Naive thymus-derived CD4-positive, alpha-beta T cell (primary cell): ENCODE data around the gene UPK1B. TPM values are rescaled to one million over a fixed set of nuclear protein-coding genes. Genes with fewer than 3 reads are reported as not detected.
A peak's percentile ranks its signal among the peaks of the same experiment; 100 is the strongest.

Experiments
- ATAC-seq: fragments of 150-1000 bp; cut with Tn5 transposase; 2 replicates; pipeline ENCODE4 v1.10.0; 2021; ENCODE audit warnings: mild to moderate bottlenecking, moderate library complexity
- CTCF ChIA-PET: fragments of 350-600 bp; sonication (Branson Sonifier 250); formaldehyde crosslinking; loops from one replicate; lab custom pipeline; 2021; ENCODE audit warnings: antibody characterized with exemption; lab: Charles Lee
- POLR2A ChIA-PET: fragments of 350-600 bp; sonication (Branson Sonifier 250); formaldehyde crosslinking; loops from one replicate; lab custom pipeline; 2021; ENCODE audit warnings: antibody characterized with exemption, inconsistent platforms; lab: Charles Lee
- DNase-seq, 9 donors: peaks; one replicate each; pipeline versions ENCODE4 v3.0.0 to v3.0.0-alpha.2; 2020 to 2022; ENCODE audit warnings: mixed read lengths in 1 of 9
- H3K27ac ChIP-seq: one replicate; pipeline ENCODE4 v1.7.0; 2013; ENCODE audit warnings: mild to moderate bottlenecking, low read depth, low read length, moderate library complexity
- H3K27me3 ChIP-seq, 2 donors: one replicate each; pipeline ENCODE4 v1.7.0; 2013; ENCODE audit warnings: low read length in 2 of 2, mild to moderate bottlenecking in 2 of 2, moderate library complexity in 2 of 2; ENCODE audit not compliant: control insufficient read depth in 2 of 2, insufficient read depth in 2 of 2
- H3K36me3 ChIP-seq, 3 experiments: 1 replicate in 2 of 3; 2 replicates in 1 of 3; pipeline ENCODE4 v1.7.0; 2013; ENCODE audit warnings: low read length in 3 of 3, mild to moderate bottlenecking in 3 of 3, moderate library complexity in 1 of 3; ENCODE audit not compliant: insufficient read depth in 3 of 3, control insufficient read depth in 2 of 3
- H3K4me1 ChIP-seq, 2 donors: one replicate each; pipeline ENCODE4 v1.7.0; 2013; ENCODE audit warnings: low read length in 2 of 2, mild to moderate bottlenecking in 2 of 2, moderate library complexity in 1 of 2; ENCODE audit not compliant: control insufficient read depth in 2 of 2, insufficient read depth in 2 of 2
- H3K4me3 ChIP-seq: 2 replicates; pipeline ENCODE4 v1.7.0; 2013; ENCODE audit warnings: mild to moderate bottlenecking, low read length
- H3K9me3 ChIP-seq, 3 experiments: 1 replicate in 2 of 3; 2 replicates in 1 of 3; pipeline ENCODE4 v1.7.0; 2013; ENCODE audit warnings: low read length in 3 of 3; ENCODE audit not compliant: control insufficient read depth in 2 of 3
- H3K27ac Mint-ChIP-seq, 9 donors: one replicate each; pipeline ENCODE4 v1.8.0; 2020 to 2022; ENCODE audit warnings: mixed read lengths in 9 of 9, mild to moderate bottlenecking in 8 of 9, moderate library complexity in 5 of 9, inconsistent platforms in 2 of 9
- H3K27me3 Mint-ChIP-seq, 5 donors: one replicate each; pipeline ENCODE4 v1.8.0; 2021 to 2022; ENCODE audit warnings: mixed read lengths in 5 of 5, mild to moderate bottlenecking in 1 of 5
- H3K36me3 Mint-ChIP-seq, 5 donors: one replicate each; pipeline ENCODE4 v1.8.0; 2020 to 2022; ENCODE audit warnings: mixed read lengths in 5 of 5, mild to moderate bottlenecking in 3 of 5, inconsistent platforms in 1 of 5
- H3K4me1 Mint-ChIP-seq, 7 donors: one replicate each; pipeline ENCODE4 v1.8.0; 2020 to 2022; ENCODE audit warnings: mixed read lengths in 7 of 7, mild to moderate bottlenecking in 3 of 7, inconsistent platforms in 1 of 7
- H3K4me3 Mint-ChIP-seq, 10 donors: one replicate each; pipeline ENCODE4 v1.8.0; 2020 to 2022; ENCODE audit warnings: mild to moderate bottlenecking in 10 of 10, mixed read lengths in 10 of 10, moderate library complexity in 6 of 10, inconsistent platforms in 2 of 10
- H3K9me3 Mint-ChIP-seq, 11 donors: one replicate each; pipeline ENCODE4 v1.8.0; 2020 to 2022; ENCODE audit warnings: mixed read lengths in 11 of 11, mild to moderate bottlenecking in 4 of 11, inconsistent platforms in 1 of 11, moderate library complexity in 1 of 11
- intact Hi-C, 2 donors: fragments of 100-400 bp; cut with micrococcal nuclease; formaldehyde crosslinking; loops; one replicate each; pipeline ENCODE4 v1.15.1; 2023
- polyA plus RNA-seq, 2 donors: library from polyadenylated mRNA; unstranded; fragments of 300-500 nt; fragmentation: Illumina TruSeq; gene quantifications; one replicate each; pipeline ENCODE4 v1.2.3, GENCODE V29; 2021
- total RNA-seq, 6 experiments: library from RNA in 5 of 6; stranded (reverse) in 5 of 6; gene quantifications; 1 replicate in 5 of 6; 2 replicates in 1 of 6; pipeline ENCODE4 v1.2.3 and lab custom pipeline; 2021 to 2026

The UPK1B gene
- total and polyA plus RNA-seq, 7 experiments from 2014 or later: 0.11 to 1.3 TPM; not detected in 5

- Histone ChIP-seq H3K27ac (no peak overlapping the region), H3K36me3 (no peaks in the 10 kb centered on the region), H3K4me3 (no peak overlapping the region), H3K27me3 (no peaks in the 10 kb centered on the region), H3K4me1 (no peaks in the 10 kb centered on the region), H3K9me3 (peaks cover 0 to 5% (median 0%) of the 10 kb centered on the region in 3 experiments)
- ChIA-PET CTCF (interaction anchor here (1.5 kb wide), 1 partner anchor 92 kb away, joined by 10 read pairs; the partner anchor contains the start of gene B4GALT4), POLR2A (no interaction called here)
- H3K27ac Mint-ChIP-seq: no peak overlapping the region
- peaks cover 0 to 2% (median 0%) of the 10 kb centered on the region in 5 donors for H3K27me3 Mint-ChIP-seq
- DNase-seq: no peak
- ATAC-seq: no peak
- H3K9me3 Mint-ChIP-seq: peaks cover 0 to 10% (median 3%) of the 10 kb centered on the region in 11 donors
- H3K4me1 Mint-ChIP-seq: peaks cover 0 to 8% (median 5%) of the 10 kb centered on the region in 7 donors
- H3K36me3 Mint-ChIP-seq: peaks cover 0 to 4% (median 4%) of the 10 kb centered on the region in 5 donors
- H3K4me3 Mint-ChIP-seq: no peak overlapping the region
- intact Hi-C loops: no loop called here
Measured at GRCh38 chr3:119148493-119149180, 24.8 kb upstream of the UPK1B start.

GRCh38 chr3:119149484-119149883 is 23.9 kb upstream of the UPK1B start:
- H3K9me3 Mint-ChIP-seq: peaks cover 0 to 18% (median 10%) of the 10 kb centered on the region in 11 donors
- no peaks in the 10 kb centered on the region for H3K4me1 ChIP-seq
- DNase-seq (no peak), ATAC-seq (no peak)
- POLR2A ChIA-PET: no interaction called here
- H3K27me3 Mint-ChIP-seq: peaks cover 0 to 3% (median 0%) of the 10 kb centered on the region in 5 donors
- peaks cover 0 to 8% (median 5%) of the 10 kb centered on the region in 7 donors for H3K4me1 Mint-ChIP-seq
- no peak overlapping the region for H3K4me3 Mint-ChIP-seq
- no peaks in the 10 kb centered on the region for H3K27me3 ChIP-seq
- intact Hi-C loops: no loop called here
- peaks cover 0 to 12% (median 8%) of the 10 kb centered on the region in 5 donors for H3K36me3 Mint-ChIP-seq
- H3K9me3 ChIP-seq: peaks cover 0 to 6% (median 0%) of the 10 kb centered on the region in 3 experiments
- peak overlapping the region in 1 of 9 donors; percentile 6 for H3K27ac Mint-ChIP-seq
- H3K4me3 ChIP-seq: no peak overlapping the region
- CTCF ChIA-PET: interaction anchor here (1.5 kb wide), 1 partner anchor 91 kb away, joined by 10 read pairs; the partner anchor contains the start of gene B4GALT4
- H3K27ac ChIP-seq: no peak overlapping the region
- H3K36me3 ChIP-seq: no peaks in the 10 kb centered on the region

- Mint-ChIP-seq H3K27me3 (peaks cover 0 to 8% (median 5%) of the 10 kb centered on the region in 5 donors), H3K4me3 (no peak overlapping the region), H3K27ac (peak overlapping the region in 1 of 9 donors; percentile 62), H3K36me3 (peaks cover 0 to 25% (median 18%) of the 10 kb centered on the region in 5 donors), H3K4me1 (no peaks in the 10 kb centered on the region), H3K9me3 (peaks cover 0 to 41% (median 18%) of the 10 kb centered on the region in 11 donors)
- Histone ChIP-seq H3K4me3 (no peak overlapping the region), H3K9me3 (peaks cover 0 to 6% (median 0%) of the 10 kb centered on the region in 3 experiments), H3K27ac (no peak overlapping the region), H3K27me3 (no peaks in the 10 kb centered on the region), H3K4me1 (no peaks in the 10 kb centered on the region), H3K36me3 (no peaks in the 10 kb centered on the region)
- ChIA-PET CTCF (no interaction called here), POLR2A (interaction anchor here (0.9 kb wide), 1 partner anchor 84 kb away, joined by 3 read pairs; the partner anchor contains the start of gene B4GALT4)
- DNase-seq: no peak
- intact Hi-C loops: no loop called here
- no peak for ATAC-seq
Measured at GRCh38 chr3:119156868-119157267, 16.5 kb upstream of the UPK1B start.

GRCh38 chr3:119157971-119158370 is 15.4 kb upstream of the UPK1B start:
- H3K27ac ChIP-seq: no peak overlapping the region
- intact Hi-C loops: no loop called here
- Mint-ChIP-seq H3K4me1 (no peaks in the 10 kb centered on the region), H3K27ac (no peak overlapping the region), H3K4me3 (no peak overlapping the region), H3K36me3 (peaks cover 0 to 32% (median 18%) of the 10 kb centered on the region in 5 donors), H3K9me3 (peaks cover 5 to 38% (median 18%) of the 10 kb centered on the region in 11 donors), H3K27me3 (peaks cover 4 to 11% (median 6%) of the 10 kb centered on the region in 5 donors)
- ChIA-PET POLR2A (no interaction called here), CTCF (no interaction called here)
- H3K4me3 ChIP-seq: no peak overlapping the region
- no peaks in the 10 kb centered on the region for H3K4me1 ChIP-seq
- H3K27me3 ChIP-seq: no peaks in the 10 kb centered on the region
- DNase-seq (no peak), ATAC-seq (no peak)
- H3K36me3 ChIP-seq: no peaks in the 10 kb centered on the region
- peaks cover 0 to 6% (median 0%) of the 10 kb centered on the region in 3 experiments for H3K9me3 ChIP-seq

GRCh38 chr3:119160361-119160760 is 13.0 kb upstream of the UPK1B start:
- Mint-ChIP-seq H3K9me3 (peaks cover 2 to 19% (median 6%) of the 10 kb centered on the region in 11 donors), H3K27me3 (peaks cover 0 to 16% (median 4%) of the 10 kb centered on the region in 5 donors), H3K4me1 (no peaks in the 10 kb centered on the region), H3K27ac (no peak overlapping the region), H3K36me3 (peaks cover 0 to 24% (median 10%) of the 10 kb centered on the region in 5 donors), H3K4me3 (no peak overlapping the region)
- Histone ChIP-seq H3K36me3 (no peaks in the 10 kb centered on the region), H3K4me1 (no peaks in the 10 kb centered on the region), H3K9me3 (no peaks in the 10 kb centered on the region), H3K27me3 (no peaks in the 10 kb centered on the region), H3K4me3 (no peak overlapping the region), H3K27ac (no peak overlapping the region)
- ChIA-PET CTCF (no interaction called here), POLR2A (no interaction called here)
- DNase-seq (no peak), ATAC-seq (no peak)
- intact Hi-C loops: no loop called here

GRCh38 chr3:119160815-119161214 is 12.6 kb upstream of the UPK1B start:
- H3K9me3 Mint-ChIP-seq: peaks cover 2 to 15% (median 5%) of the 10 kb centered on the region in 11 donors
- no peak overlapping the region for H3K27ac Mint-ChIP-seq
- H3K36me3 ChIP-seq: no peaks in the 10 kb centered on the region
- intact Hi-C loops: no loop called here
- no peaks in the 10 kb centered on the region for H3K27me3 ChIP-seq
- ATAC-seq (no peak), DNase-seq (no peak)
- H3K4me1 ChIP-seq: no peaks in the 10 kb centered on the region
- POLR2A ChIA-PET: no interaction called here
- CTCF ChIA-PET: no interaction called here
- H3K9me3 ChIP-seq: no peaks in the 10 kb centered on the region
- peaks cover 0 to 28% (median 10%) of the 10 kb centered on the region in 5 donors for H3K36me3 Mint-ChIP-seq
- no peaks in the 10 kb centered on the region for H3K4me1 Mint-ChIP-seq
- no peak overlapping the region for H3K4me3 ChIP-seq
- H3K27me3 Mint-ChIP-seq: peaks cover 0 to 16% (median 4%) of the 10 kb centered on the region in 5 donors
- no peak overlapping the region for H3K27ac ChIP-seq
- no peak overlapping the region for H3K4me3 Mint-ChIP-seq
